ENCODE data around the gene LUC7L3.

- TF ChIP-seq ZNF768 (tag by site-specific recombination; IDR thresholded peaks at IDR 0.05) = no peak
- TF ChIP-seq ZNF292 (tag by site-specific recombination; IDR thresholded peaks at IDR 0.05; ENCODE audit: borderline replicate concordance, low read depth) = no peak
- TF ChIP-seq ZNF184 (tag by site-specific recombination; IDR thresholded peaks at IDR 0.05) = no peak
- no peak for TF ChIP-seq ZNF24 (tag by site-specific recombination; IDR thresholded peaks at IDR 0.05)
- no peak for TF ChIP-seq ZNF639 (tag by site-specific recombination; IDR thresholded peaks at IDR 0.05)
Measured at GRCh38 chr17:50793007-50793406, 73.6 kb downstream of the LUC7L3 start.
